ENCODE results near the gene COQ9. TPM values are rescaled to one million over a fixed set of nuclear protein-coding genes. Genes with fewer than 3 reads are reported as not detected.

Gene COQ9
- total and polyA plus RNA-seq, 2 of the 4 experiments (the other 2 are of a cell fraction), result 57.9 to 58.5 TPM

GRCh38 chr16:57489229-57489628 lies 42.0 kb downstream of the COQ9 start:
- Histone ChIP-seq H3K4me3 (ENCODE audit: insufficient read depth, low read depth, low read length) (no peak overlapping the region), H3K56ac (ENCODE audit: extremely low read depth, insufficient read depth, low read length) (no peak overlapping the region), H3K36me3 (ENCODE audit: control insufficient read depth, insufficient read depth, low read length) (no peaks in the 10 kb centered on the region), H4K91ac (ENCODE audit: insufficient read depth, low read depth, low read length) (no peak overlapping the region), H2BK15ac (ENCODE audit: low read depth, low read length) (no peak overlapping the region), H2AK5ac (ENCODE audit: low read depth, low read length) (no peak overlapping the region), H2AFZ (replicated peaks; ENCODE audit: low read length, poor library complexity) (no peak overlapping the region), H4K8ac (ENCODE audit: low read depth in 2 of 2, low read length in 2 of 2) (no peak overlapping the region), H3K9me1 (ENCODE audit: insufficient read depth, low read length) (peaks cover 4% of the 10 kb centered on the region), H3K18ac (ENCODE audit: low read depth, low read length) (no peak overlapping the region), H4K5ac (ENCODE audit: low read depth, low read length) (no peak overlapping the region), H3K9me3 (ENCODE audit: control insufficient read depth, insufficient read depth, low read length) (no peaks in the 10 kb centered on the region), H4K20me1 (ENCODE audit: insufficient read depth, low read length) (no peaks in the 10 kb centered on the region; the same call in 1 of the 2 replicates), H2BK20ac (ENCODE audit: low read depth, low read length) (no peak overlapping the region), H3K23ac (ENCODE audit: low read depth, low read length) (no peak overlapping the region), H3K27ac (ENCODE audit: insufficient read depth, low read length) (no peak overlapping the region), H3K4me1 (ENCODE audit: control insufficient read depth, insufficient read depth, low read length) (peaks cover 4% of the 10 kb centered on the region; the same call in 1 of the 2 replicates), H3K4me2 (ENCODE audit: low read depth, low read length) (no peak overlapping the region), H2AK9ac (replicated peaks; ENCODE audit: low read depth, low read length, poor library complexity) (no peak overlapping the region), H2BK120ac (ENCODE audit: low read depth, low read length) (no peak overlapping the region), H3K14ac (replicated peaks; ENCODE audit: low read depth, low read length) (no peak overlapping the region), H3K9ac (ENCODE audit: low read depth, low read length) (no peak overlapping the region), H3K79me1 (ENCODE audit: low read depth in 1 of 2, low read length in 2 of 2) (peaks cover 0 to 4% of the 10 kb centered on the region in 2 experiments; a peak in 1 of 4 replicates), H3K4ac (ENCODE audit: low read depth, low read length) (no peak overlapping the region), H3K27me3 (ENCODE audit: control insufficient read depth, insufficient read depth, low read length) (peaks cover 6% of the 10 kb centered on the region), H2BK5ac (ENCODE audit: low read depth, low read length, poor library complexity, severe bottlenecking) (no peak overlapping the region)
- ATAC-seq (ENCODE audit: low read depth) (no peak), DNase-seq (no peak)
- no peak for TF ChIP-seq MAFK (IDR thresholded peaks at IDR 0.05; ENCODE audit: low read depth, low read length)
- intact Hi-C loops (cut with micrococcal nuclease) (no loop called here), dilution Hi-C loops (cut with HindIII; ENCODE audit: low sequenced_read_pairs, unreplicated experiment) (no loop called here), in situ Hi-C loops (cut with MboI; ENCODE audit: low sequenced_read_pairs) (no loop called here)
- ChIA-PET CTCF (no interaction called here), POLR2A (ENCODE audit: unreplicated experiment) (no interaction called here)
- no TSS peak for BruUV-seq (replicated peaks)
- WGBS, 2 experiments (ENCODE audit: extremely low coverage in 2 of 2, insufficient read length in 1 of 2), result 100% methylated on average over 2 of the region's 5 CpGs; no CpG with 5 or more reads in 1 of the 2 experiments
